ENCODE results near the gene THSD4. TPM values are rescaled to one million over a fixed set of nuclear protein-coding genes. Genes with fewer than 3 reads are reported as not detected.

The THSD4 gene
- total RNA-seq, 1 experiment from 2014 or later, result 24.2 TPM

DNA sequence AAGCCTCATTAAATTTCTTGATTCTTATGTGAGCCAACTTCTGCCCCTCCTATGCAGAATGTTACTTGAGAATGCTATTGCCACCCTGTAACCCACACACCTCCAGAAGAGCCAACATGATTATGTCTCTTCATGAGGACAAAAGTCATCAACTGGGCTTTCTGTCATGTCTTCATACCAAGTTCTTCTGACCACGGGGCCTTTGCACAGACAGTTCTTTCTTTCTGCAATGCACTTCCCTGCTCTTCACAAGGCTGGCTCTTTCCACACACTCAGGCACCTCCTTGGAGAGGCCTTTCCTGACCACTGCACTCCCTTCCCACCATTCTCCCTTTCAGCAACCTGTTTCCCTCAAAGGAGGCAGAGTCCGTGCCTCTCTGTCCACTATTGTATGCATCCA is 587.2 kb downstream of the THSD4 start:
- Mint-ChIP-seq H3K36me3 (ENCODE audit: insufficient read depth, unreplicated experiment) (no peaks in the 10 kb centered on the region), H3K4me1 (ENCODE audit: low read depth, unreplicated experiment) (peaks cover 28% of the 10 kb centered on the region), H3K4me3 (ENCODE audit: low read depth, unreplicated experiment) (no peak overlapping the region), H3K27me3 (ENCODE audit: unreplicated experiment) (peaks cover 17% of the 10 kb centered on the region), H3K9me3 (ENCODE audit: low read depth, unreplicated experiment) (no peaks in the 10 kb centered on the region), H3K27ac (ENCODE audit: unreplicated experiment) (no peak overlapping the region)
- TF ChIP-seq CTCF (IDR thresholded peaks at IDR 0.05; ENCODE audit: unreplicated experiment), result no peak
- CTCF ChIA-PET, result interaction anchor here (0.6 kb wide), 1 partner anchor 9 kb away, joined by 3 read pairs; no protein-coding TSS in a partner anchor
- intact Hi-C loops (cut with micrococcal nuclease; ENCODE audit: unreplicated experiment), result no loop called here
- no TSS peak for BruUV-seq (replicated peaks)
- no peak for DNase-seq

- intact Hi-C loops (cut with micrococcal nuclease; ENCODE audit: unreplicated experiment), result no loop called here
- H3K4me3 Mint-ChIP-seq (ENCODE audit: low read depth, unreplicated experiment), result no peak overlapping the region
- no peaks in the 10 kb centered on the region for H3K36me3 Mint-ChIP-seq (ENCODE audit: insufficient read depth, unreplicated experiment)
- no peak for TF ChIP-seq CTCF (IDR thresholded peaks at IDR 0.05; ENCODE audit: unreplicated experiment)
- no peaks in the 10 kb centered on the region for H3K9me3 Mint-ChIP-seq (ENCODE audit: low read depth, unreplicated experiment)
- no peak for DNase-seq
- peaks cover 28% of the 10 kb centered on the region for H3K4me1 Mint-ChIP-seq (ENCODE audit: low read depth, unreplicated experiment)
- CTCF ChIA-PET, result no interaction called here
- H3K27me3 Mint-ChIP-seq (ENCODE audit: unreplicated experiment), result peaks cover 17% of the 10 kb centered on the region
- no TSS peak for BruUV-seq (replicated peaks)
- no peak overlapping the region for H3K27ac Mint-ChIP-seq (ENCODE audit: unreplicated experiment)
These were observed 589.9 kb downstream of the THSD4 start for GRCh38 chr15:71705151-71705550.

DNA sequence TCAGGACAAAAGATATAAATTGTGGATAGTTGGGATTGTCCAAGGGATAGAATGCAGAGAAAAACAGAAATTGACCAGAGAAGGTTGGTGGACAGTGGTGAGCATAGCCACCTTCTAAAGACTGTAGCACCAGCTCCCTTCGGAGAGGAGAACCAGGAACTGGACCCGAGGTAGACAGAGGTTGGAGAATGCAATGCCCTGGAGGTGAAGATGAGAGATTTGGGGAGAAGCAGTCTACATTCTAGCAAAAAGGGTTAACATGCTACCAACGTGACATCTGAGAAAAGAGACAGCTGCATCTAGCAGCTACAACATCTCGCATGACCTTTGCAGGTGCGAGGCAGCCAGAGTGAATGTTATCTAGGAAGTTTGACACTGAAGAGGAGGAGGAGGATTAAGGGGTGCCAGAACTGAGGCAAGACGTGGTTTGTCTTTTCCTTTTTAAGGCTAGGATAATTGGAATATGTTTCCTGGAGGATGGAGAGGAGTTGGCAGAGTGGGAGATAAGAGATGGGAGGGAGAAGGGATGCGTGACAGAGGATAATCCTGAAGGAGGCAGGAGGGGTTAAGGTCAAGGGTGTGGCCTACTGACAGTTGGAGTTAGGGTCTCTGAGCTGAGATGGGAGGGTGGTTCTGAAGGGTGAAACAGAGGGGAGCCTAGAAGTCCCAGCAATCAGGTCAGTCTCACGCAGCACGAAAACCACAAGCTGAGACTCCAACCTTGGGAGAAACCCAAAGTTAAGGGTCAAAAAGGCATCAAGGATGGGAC is 591.4 kb downstream of the THSD4 start:
- Mint-ChIP-seq H3K27me3 (ENCODE audit: unreplicated experiment) (peaks cover 17% of the 10 kb centered on the region), H3K36me3 (ENCODE audit: insufficient read depth, unreplicated experiment) (no peaks in the 10 kb centered on the region), H3K9me3 (ENCODE audit: low read depth, unreplicated experiment) (no peaks in the 10 kb centered on the region), H3K27ac (ENCODE audit: unreplicated experiment) (no peak overlapping the region), H3K4me3 (ENCODE audit: low read depth, unreplicated experiment) (no peak overlapping the region), H3K4me1 (ENCODE audit: low read depth, unreplicated experiment) (peaks cover 28% of the 10 kb centered on the region)
- BruUV-seq (replicated peaks), result no TSS peak
- CTCF ChIA-PET, result interaction anchor here (0.6 kb wide), 1 partner anchor 999 kb away, joined by 3 read pairs; no protein-coding TSS in a partner anchor
- TF ChIP-seq CTCF (IDR thresholded peaks at IDR 0.05; ENCODE audit: unreplicated experiment), result no peak
- intact Hi-C loops (cut with micrococcal nuclease; ENCODE audit: unreplicated experiment), result no loop called here
- no peak for DNase-seq

DNA sequence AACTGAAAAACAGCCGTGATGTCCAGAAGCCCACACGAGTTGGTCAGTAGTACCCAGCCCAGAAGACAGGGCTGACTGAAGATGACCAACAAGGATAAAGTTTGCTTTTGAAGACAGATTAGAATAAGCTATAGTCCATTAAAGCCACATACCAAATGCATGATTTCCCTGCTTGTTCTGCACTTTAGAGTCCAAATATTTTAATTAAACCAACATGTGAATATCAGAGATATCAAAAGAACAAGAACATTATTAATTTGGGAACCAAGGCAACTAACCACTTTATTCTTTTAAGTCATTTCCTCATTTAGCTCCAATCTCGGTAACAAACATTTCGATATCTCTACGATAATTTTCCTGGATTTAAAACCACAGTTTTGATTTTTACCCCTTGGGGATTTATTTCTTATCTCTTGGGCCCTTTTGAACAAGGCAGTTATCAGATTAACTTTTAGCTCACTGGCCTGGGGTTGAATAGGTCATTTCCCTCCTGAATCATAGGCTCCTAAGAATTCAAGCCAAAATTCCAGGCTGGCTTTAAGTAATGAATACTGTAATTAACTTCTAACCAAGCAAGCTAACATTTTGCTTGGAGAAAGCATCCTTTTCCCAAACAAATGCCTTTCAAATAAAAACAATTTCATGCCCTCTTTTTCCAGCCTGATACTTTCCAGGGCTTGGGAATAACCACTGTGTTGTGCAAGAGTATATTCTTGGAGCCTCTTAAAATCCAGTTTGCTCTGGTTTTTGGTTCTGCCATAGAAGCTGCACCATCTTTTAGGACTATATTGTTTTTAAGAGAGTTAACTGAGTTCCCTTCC is 592.2 kb downstream of the THSD4 start:
- Mint-ChIP-seq H3K9me3 (ENCODE audit: low read depth, unreplicated experiment) (no peaks in the 10 kb centered on the region), H3K4me1 (ENCODE audit: low read depth, unreplicated experiment) (peaks cover 28% of the 10 kb centered on the region), H3K4me3 (ENCODE audit: low read depth, unreplicated experiment) (no peak overlapping the region), H3K36me3 (ENCODE audit: insufficient read depth, unreplicated experiment) (no peaks in the 10 kb centered on the region), H3K27ac (ENCODE audit: unreplicated experiment) (no peak overlapping the region), H3K27me3 (ENCODE audit: unreplicated experiment) (peaks cover 17% of the 10 kb centered on the region)
- no peak for DNase-seq
- BruUV-seq (replicated peaks), result no TSS peak
- intact Hi-C loops (cut with micrococcal nuclease; ENCODE audit: unreplicated experiment), result no loop called here
- CTCF ChIA-PET, result interaction anchor here (0.6 kb wide), 2 partner anchors 1111 to 1129 kb away, joined by 3 to 5 read pairs; no protein-coding TSS in a partner anchor
- TF ChIP-seq CTCF (IDR thresholded peaks at IDR 0.05; ENCODE audit: unreplicated experiment), result no peak
